Right lobe of liver (tissue), 4 donors: ENCODE measurements around the gene IL31RA.

Experiments
- CTCF ChIP-seq, 4 donors: fragments of 200-600 bp in 3 of 4; fragments of 450-650 bp in 1 of 4; IDR thresholded peaks; one replicate each; pipeline versions ENCODE4 v1.5.1 to v1.8.0; 2016 to 2022; ENCODE audit warnings: antibody characterized with exemption in 4 of 4, mild to moderate bottlenecking in 2 of 4
- POLR2A ChIP-seq: fragments of 450-650 bp; IDR thresholded peaks from one replicate; pipeline ENCODE4 v1.6.1; 2017; ENCODE audit warnings: antibody characterized with exemption, mild to moderate bottlenecking
- donor health status: DM: no; HTN: no; CAD: no.
- donor health status: DM: no; HTN: no; CAD: no.
- donor health status: DM: no; HTN: yes; CAD: no.

- TF ChIP-seq CTCF (IDR thresholded peaks at IDR 0.05) (no peak), POLR2A (no peak)
Observed at GRCh38 chr5:55897206-55897894, 46.2 kb downstream of the IL31RA start.
